Measurements from ENCODE around the gene GPR25.

DNA sequence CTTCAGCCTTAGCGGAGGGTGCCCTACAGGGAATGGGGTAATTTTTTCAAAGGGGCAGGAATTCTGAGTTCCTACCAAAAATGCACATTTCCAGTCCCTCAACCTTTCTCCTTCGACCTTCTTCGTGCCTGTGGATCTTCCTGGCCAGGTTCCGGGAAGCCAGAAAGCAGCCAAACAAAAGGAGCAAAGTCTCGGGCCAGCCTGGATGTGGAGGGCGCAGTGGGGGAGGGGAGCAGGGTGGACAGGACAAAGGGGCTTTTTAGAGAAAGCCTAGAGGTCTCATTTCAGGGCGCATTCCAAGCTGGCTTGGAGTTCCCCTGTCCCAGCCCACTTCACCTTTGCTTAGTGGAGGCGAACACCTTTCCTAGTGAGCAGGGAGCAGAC, 19.0 kb downstream of the GPR25 start:
- TF ChIP-seq, protein P1, sequence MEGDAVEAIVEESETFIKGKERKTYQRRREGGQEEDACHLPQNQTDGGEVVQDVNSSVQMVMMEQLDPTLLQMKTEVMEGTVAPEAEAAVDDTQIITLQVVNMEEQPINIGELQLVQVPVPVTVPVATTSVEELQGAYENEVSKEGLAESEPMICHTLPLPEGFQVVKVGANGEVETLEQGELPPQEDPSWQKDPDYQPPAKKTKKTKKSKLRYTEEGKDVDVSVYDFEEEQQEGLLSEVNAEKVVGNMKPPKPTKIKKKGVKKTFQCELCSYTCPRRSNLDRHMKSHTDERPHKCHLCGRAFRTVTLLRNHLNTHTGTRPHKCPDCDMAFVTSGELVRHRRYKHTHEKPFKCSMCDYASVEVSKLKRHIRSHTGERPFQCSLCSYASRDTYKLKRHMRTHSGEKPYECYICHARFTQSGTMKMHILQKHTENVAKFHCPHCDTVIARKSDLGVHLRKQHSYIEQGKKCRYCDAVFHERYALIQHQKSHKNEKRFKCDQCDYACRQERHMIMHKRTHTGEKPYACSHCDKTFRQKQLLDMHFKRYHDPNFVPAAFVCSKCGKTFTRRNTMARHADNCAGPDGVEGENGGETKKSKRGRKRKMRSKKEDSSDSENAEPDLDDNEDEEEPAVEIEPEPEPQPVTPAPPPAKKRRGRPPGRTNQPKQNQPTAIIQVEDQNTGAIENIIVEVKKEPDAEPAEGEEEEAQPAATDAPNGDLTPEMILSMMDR (IDR thresholded peaks at IDR 0.05) = no peak
- no peak for TF ChIP-seq EZH2 (IDR thresholded peaks at IDR 0.05)

Measured in neural progenitor cell (in vitro differentiated cells).